ENCODE measurements around the gene OR6B2.
A peak's percentile ranks its signal among the peaks of the same experiment; 100 is the strongest.

Gene OR6B2

GRCh38 chr2:240037358-240037757 is 7.1 kb upstream of the OR6B2 start:
- DNase-seq, result no peak

GRCh38 chr2:240033330-240033678 is 3.1 kb upstream of the OR6B2 start:
- no peak for DNase-seq

- no peak for DNase-seq
These were observed 2.4 kb upstream of the OR6B2 start for GRCh38 chr2:240032406-240033329.

GRCh38 chr2:240024766-240025165 is 5.5 kb downstream of the OR6B2 start:
- no peak for DNase-seq

- DNase-seq, result no peak
These were observed 6.4 kb downstream of the OR6B2 start for GRCh38 chr2:240023792-240024191.

- DNase-seq, result peak; percentile 48
These were observed 8.6 kb downstream of the OR6B2 start for GRCh38 chr2:240021488-240022104.

GRCh38 chr2:240018071-240018750 is 12.0 kb downstream of the OR6B2 start:
- no peak for DNase-seq

- DNase-seq, result no peak
These were observed 15.9 kb downstream of the OR6B2 start for GRCh38 chr2:240014327-240014726.

GRCh38 chr2:240013343-240013742 is 16.9 kb downstream of the OR6B2 start:
- peak; percentile 3 for DNase-seq

GRCh38 chr2:240002983-240003382 is 27.2 kb downstream of the OR6B2 start:
- DNase-seq, result no peak

GRCh38 chr2:240000671-240001070 is 29.6 kb downstream of the OR6B2 start:
- DNase-seq, result no peak

GRCh38 chr2:239997686-239998409 is 32.4 kb downstream of the OR6B2 start:
- DNase-seq, result no peak

GRCh38 chr2:239994086-239994485 is 36.1 kb downstream of the OR6B2 start:
- DNase-seq, result no peak

GRCh38 chr2:239993291-239993690 is 36.9 kb downstream of the OR6B2 start:
- DNase-seq, result no peak

- peak; percentile 57 for DNase-seq
These were observed 38.4 kb downstream of the OR6B2 start for GRCh38 chr2:239991689-239992314.

GRCh38 chr2:239990966-239991365 is 39.3 kb downstream of the OR6B2 start:
- no peak for DNase-seq

- DNase-seq, result no peak
These were observed 44.9 kb downstream of the OR6B2 start for GRCh38 chr2:239985356-239985755.

- DNase-seq, result no peak
These were observed 45.6 kb downstream of the OR6B2 start for GRCh38 chr2:239984421-239985194.

- no peak for DNase-seq
These were observed 47.0 kb downstream of the OR6B2 start for GRCh38 chr2:239983004-239983778.
